ENCODE measurements around the gene TM9SF1.
A peak's percentile ranks its signal among the peaks of the same experiment; 100 is the strongest.
"Not testable (repeated sequence)": the region's sequence is repeated elsewhere in the genome, so short reads cannot be mapped to it uniquely, and the experiment has no call there.

Gene TM9SF1

DNA sequence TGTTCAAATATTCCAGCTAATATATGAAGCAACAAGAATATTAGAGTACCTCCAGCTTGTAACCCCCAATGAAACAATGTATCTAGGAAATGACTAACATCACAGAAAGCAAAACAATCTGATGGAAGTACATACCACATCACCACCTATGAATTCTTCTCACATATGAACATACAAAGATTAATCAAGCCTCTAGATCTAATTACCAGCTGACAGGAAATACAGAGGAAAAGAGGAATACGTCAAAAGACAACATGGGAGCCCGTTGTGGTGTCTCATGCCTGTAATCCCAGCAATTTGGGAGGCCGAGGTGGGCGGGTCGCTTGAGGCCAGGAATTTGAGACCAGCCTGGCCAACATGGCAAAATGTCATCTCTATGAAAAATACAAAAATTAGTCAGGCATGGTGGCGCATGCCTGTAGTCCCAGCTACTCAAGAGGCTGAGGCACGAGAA lies 29.4 kb upstream of the TM9SF1 start:
- DNase-seq, result no peak

DNA sequence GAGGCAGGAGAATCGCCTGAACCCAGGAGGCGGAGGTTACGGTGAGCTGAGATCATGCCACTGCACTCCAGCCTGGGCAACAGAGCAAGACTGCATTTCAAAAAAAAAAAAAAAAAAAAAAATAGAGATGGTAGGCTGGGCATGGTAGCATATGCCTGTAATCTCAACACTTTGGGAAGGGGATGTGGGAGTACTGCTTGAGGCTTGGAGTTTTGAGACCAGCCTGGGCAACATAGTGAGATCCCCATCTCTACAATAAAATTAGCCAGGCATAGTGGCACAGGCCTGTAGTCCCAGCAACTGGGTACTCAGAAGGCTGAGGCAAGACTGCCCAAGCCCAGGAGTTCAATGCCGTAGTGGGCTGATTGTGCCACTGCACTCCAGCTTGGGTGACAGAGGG lies 27.7 kb upstream of the TM9SF1 start:
- not testable (repeated sequence) for DNase-seq

DNA sequence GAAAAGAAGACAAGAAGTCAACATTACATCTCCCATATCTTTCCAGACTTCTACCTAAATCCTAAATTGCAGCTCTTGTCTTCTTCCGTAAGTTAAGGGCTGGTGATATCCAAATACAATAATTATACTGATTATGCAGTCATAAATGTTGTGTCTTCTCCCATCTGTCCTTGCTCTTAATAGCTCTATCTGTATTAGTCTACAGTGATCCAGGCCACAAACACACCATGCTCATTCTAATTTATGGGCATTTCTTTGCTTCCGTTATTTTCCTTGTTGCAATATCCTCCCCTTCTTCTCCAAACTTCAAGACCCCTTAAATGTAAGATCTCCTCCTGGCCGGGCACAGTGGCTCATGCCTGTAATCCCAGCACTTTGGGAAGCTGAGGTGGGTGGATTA lies 24.3 kb upstream of the TM9SF1 start:
- DNase-seq, result no peak

DNA sequence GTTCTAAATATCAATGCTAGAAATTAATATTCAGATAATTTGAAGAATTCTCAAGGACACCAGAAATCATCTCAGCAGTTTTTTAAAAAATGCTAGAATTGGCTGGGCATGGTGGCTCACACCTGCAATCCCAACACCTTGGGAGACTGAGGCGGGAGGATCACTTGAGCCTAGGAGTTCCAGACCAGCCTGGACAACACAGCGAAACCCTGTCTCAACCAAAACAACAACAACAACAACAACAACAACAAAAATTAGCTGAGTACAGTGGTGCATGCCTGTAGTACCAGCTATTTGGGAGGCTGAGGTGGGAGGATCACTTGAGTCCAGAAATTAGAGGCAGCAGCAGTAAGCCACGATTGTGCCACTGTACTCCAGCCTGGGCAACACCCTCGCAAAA lies 23.8 kb upstream of the TM9SF1 start:
- no peak for DNase-seq

DNA sequence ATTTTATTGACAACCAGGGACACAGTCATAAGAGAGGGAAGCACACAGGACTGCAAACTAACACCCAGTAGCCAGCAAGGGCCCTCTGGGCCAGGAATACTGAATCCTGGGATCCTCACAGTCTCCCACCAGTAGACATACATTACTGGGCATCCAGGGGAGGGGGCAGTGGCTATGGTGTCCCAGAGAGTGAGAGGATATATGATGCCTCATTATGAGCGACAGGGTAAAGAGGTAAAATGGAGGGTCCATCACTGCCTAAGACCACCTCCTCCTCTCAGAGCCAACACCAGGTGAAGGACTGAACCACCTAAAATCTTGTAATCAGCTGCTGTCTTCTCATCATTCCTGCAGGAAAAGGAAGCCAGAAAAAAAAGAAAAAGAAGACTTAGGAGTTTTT lies 21.6 kb upstream of the TM9SF1 start:
- DNase-seq, result not testable (repeated sequence)

DNA sequence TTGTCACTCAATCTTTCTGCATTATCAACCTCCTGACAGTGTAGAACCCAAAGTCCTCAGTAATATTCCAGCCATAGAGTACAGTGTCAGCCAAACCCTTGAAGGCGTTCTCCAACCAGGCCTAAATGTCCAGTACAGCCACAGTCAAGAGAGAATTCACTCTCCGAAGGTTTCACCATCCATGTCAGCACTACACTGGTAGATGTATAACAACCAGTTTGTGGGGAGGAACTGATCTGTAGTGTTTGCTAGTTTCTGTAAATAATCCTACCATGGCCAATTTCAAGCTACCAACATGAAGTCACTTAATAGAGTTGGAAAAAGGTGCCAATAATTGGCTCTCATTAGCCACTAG lies 21.1 kb upstream of the TM9SF1 start:
- DNase-seq, result no peak

DNA sequence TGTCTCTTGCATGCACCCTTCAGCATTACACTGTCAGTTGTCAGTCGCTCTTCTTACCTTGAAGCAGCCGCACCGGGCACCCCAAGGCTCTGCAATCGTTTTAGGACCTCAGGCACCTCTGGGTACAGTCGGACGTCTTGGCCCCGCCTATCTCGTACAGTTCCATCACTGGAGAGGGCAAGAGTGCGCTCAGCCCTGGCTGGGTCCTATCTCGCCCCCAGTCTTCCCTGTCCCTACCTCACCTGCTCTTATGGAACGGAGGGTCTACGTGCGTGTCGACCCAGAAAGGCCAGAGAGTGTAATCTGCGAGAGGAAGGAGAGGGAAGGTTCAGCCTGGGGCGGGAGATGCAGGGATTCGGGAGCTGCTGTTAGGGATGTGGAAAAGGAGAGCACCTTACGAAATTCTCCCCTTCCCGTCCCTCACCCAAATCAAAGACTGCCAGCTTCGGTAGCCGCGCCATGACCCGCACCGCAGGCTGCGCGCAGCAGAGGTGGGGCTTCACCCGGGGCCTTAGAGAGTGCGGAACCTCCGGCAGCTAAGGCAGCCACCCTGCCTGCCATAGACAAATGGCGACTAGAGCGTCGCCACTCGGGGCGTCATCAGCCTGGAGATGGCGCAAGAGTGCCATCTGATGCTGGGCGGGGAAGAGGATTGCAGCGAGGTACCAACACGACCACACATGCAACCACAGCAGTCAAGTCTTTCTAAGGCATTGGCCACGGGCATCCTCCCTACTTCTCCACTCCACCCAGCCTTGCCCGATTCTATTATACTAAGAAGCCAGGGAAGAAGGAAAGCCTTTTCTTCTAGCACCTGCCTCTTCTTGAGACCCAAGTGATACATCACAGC lies 20.5 kb upstream of the TM9SF1 start, which contains the start of gene MDP1:
Gene MDP1 (minus strand): TSS at position 572 of the 850 bp plus-strand sequence. CDS start 111 bp downstream, at position 461.
- DNase-seq, result peak; percentile 78

DNA sequence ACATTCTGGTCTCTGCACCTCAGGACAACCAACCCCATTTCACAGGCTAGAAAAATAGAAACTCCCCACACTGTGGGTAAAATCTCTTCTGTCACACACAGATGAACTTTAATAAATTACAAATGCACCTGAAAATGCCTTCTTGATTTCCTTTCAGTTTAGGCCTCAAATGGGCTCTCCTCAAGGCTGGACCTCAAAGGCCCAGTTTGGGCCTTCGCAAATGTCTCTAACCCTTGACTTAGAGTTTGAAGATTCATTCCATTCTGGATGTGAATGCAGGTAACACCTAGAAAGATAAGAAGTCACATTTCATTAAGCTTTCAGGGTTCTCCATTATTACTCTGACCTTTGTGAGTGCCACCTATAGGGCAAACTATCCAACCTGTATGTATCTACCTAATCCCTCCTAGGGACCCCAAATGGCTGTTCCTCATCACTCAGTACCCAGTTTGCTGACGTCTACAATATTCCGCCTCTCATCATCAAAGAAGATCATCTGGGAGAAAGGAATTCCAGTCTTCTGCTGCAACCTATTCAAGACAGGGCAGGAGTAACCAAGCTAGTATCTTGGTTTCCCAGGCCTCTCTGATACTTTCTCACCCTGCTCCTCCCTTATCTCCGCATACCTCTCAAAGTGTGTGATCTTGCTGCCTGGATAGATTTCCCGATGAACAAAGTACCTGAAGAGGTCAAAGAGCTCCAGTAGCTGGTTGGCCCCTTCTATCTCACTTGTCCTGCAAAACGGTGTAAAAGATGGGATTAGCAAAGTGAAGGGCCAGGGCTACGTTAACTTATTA lies 18.8 kb upstream of the TM9SF1 start:
- no peak for DNase-seq

DNA sequence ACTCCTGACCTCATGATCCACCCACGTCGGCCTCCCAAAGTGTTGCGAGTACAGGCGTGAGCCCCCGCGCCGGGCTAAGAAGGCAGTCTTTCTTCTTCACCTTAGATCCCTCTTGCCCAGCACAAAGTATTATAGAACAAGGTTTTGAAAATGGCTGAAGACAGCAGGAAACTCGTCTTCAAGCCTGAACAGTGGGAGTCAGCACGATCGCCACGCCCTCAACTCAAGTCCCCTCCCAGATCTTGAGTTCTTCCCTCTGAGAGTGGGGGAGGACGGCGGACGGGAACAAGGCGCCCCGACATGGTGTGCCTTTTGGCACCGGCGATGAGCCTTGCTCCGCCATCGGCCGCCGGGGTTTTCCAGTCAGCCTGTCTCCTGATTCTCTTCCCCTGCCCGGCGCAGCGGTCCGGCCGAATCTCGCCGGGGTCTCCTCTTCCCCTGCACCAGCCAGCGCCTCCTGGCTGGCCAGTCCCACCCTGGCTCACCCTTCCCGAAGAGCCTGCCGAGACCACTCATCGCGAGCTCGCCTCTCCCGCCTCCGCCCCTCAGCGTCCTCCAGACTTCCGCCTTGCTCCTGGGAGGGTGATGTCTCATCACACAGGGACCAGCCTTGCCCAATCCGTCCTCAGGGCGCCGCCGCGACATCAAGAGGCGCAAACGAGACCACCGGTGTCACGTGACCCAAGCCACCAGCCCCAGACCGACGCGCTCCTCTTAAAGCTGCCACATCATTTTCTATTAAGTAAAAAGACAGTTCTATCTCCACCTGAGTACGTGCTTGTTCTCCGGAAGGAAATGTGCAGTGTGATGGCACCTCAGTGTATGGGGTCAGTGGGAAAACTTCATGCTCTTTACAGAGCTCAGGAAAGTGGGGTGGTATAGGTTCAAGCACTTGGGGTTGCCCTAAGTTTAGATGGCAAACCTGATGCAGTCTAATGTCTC lies 18.0 kb upstream of the TM9SF1 start, which contains the start of gene CHMP4A:
Gene CHMP4A (minus strand): TSS at position 565 of the 942 bp plus-strand sequence. CDS start 49 bp downstream, at position 516.
- DNase-seq, result peak; percentile 94

DNA sequence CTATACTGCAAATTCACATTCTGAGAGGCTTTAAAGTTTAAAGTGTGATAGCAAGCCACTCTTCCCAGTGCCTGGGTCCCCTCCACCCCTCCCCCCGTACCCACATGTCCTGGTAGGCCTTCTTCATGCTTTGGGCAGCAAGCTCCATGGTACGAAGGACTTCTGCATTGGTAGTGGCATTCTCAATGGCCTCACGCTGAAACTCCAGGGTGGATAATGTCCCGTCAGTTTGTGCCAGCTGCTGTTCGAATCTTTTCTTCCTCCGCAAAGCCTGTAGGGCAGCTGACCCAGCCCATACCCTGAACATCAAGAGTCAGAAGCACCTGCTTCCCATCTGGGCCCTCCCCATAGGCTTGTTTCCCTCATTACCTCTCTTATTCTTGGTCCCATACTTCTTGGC lies 16.1 kb upstream of the TM9SF1 start:
- no peak for DNase-seq

DNA sequence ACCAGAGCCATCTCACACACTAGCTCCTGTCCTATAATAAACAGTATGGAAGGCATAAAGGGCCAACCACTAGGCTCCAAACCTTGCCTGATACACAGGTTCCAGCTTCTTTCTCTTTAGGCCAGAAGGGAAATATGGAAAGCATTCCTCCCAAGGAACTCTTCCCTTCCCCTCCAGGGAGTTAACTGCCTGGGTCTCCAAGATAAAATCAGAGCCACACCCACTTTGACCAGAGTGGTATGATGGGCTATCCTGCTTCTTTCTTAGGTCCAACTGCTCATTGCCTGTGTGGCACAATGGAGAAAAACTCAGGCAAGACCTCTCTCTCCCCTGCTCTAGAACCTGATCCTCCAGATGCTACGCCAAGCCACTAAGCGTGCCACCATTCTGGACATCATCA lies 12.4 kb upstream of the TM9SF1 start:
- no peak for DNase-seq

DNA sequence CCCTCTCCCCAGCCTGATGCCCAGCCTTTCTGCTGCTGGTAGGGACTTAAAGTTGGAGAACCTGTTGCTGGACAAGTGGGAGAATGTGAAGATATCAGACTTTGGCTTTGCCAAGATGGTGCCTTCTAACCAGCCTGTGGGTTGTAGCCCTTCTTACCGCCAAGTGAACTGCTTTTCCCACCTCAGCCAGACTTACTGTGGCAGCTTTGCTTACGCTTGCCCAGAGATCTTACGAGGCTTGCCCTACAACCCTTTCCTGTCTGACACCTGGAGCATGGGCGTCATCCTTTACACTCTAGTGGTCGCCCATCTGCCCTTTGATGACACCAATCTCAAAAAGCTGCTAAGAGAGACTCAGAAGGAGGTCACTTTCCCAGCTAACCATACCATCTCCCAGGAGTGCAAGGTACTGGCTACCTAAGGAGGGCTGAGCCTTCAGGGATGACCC lies 11.9 kb upstream of the TM9SF1 start:
- DNase-seq, result no peak

DNA sequence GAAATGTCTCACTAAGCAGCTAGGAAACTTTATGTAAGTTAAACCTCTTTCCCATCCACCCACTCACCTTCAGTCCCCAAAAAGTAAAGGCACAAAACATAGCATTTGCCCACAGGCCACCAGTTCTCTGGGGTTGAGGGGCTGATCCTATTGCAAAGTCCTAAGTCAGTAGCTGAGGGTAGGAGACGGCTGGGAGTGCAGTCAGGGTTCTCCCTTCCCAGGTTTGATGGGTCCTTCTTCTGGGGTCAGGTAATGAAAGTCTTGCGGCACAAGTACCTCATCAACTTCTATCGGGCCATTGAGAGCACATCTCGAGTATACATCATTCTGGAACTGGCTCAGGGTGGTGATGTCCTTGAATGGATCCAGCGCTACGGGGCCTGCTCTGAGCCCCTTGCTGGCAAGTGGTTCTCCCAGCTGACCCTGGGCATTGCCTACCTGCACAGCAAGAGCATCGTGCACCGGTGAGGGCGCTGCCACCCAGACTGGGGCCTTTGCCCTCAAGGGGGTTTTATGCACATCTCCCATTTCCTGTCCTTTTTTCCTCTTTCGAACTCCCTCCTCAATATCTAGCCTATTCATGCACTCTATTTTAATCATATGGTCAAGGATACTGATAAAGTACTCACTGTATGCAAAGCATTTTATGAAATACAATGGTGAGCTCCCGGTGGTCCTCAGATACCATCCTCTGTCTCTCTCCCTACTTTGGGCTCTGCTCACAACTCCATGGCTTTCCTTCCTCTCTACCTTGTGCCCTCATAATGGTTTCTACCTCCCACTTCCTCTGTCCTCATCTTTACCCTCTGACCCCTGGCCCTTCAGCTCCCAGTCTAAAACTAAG lies 11.2 kb upstream of the TM9SF1 start:
- DNase-seq, result no peak

DNA sequence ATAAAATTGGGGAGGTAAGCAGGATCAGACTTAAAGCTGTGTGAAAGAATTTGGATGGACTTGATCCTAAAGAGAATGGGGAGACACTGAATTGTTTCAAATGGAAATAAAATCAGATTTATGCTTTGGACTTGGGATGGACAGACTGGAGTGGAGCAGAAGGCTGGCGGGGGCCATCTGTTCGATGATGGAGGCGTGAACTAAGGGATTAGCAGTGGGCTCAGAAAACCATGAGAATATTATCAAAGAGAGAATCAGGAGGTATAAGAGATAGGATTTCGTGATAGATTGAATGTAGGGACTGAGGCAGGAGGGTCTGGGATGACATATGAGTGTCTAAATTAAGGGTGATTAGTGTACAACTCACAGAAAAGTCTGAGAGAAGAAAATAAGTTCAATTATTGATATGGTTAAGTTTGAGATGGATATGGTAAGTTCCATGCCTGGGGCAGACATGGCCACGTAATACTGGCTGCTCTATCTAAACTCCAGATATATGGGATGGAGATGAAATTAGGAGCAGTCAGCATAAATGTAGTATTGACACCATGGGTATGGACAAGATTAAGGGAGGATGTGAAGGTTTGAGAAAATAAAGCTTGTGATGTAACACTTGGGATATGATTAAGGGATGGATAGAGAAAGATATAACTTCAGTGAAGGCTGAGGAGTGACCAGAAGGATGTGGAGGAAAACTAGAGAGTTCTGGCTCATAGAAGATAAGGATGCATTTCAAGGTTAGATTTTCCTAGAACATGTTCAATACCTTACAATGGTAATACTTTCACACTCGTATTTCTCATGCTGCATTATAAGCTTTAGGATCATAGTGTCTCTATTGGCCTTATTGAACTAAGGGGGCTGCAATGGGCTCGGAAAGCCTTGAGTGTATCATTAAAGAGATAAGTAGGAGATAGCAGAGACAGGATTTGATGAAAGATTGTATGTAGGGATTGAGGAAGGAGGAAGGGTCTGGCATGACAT lies 9.2 kb upstream of the TM9SF1 start:
- DNase-seq, result no peak

DNA sequence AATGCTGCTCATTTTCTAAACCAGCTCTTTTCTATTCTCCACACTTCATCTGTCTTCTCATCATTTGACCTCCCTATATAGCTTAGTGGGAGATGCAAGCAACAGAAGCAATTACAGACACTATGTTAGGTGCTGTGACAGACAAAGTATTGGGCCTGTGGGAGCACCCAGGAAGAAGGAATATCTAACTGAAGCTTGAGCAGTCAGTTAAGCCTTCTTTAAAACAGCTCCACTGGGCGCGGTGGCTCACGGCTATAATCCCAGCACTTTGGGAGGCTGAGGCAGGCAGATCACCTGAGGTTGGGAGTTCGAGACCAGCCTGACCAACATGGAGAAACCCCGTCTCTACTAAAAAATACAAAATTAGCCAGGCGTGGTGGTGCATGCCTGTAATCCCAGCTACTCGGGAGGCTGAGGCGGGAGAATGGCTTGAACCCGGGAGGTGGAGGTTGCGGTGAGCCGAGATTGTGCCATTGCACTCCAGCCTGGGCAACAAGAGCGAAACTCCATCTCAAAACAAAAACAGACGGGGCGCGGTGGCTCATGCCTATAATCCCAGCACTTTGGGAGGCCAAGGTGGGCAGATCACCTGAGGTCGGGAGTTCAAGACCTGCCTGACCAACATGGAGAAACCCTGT lies 8.1 kb upstream of the TM9SF1 start:
- not testable (repeated sequence) for DNase-seq

DNA sequence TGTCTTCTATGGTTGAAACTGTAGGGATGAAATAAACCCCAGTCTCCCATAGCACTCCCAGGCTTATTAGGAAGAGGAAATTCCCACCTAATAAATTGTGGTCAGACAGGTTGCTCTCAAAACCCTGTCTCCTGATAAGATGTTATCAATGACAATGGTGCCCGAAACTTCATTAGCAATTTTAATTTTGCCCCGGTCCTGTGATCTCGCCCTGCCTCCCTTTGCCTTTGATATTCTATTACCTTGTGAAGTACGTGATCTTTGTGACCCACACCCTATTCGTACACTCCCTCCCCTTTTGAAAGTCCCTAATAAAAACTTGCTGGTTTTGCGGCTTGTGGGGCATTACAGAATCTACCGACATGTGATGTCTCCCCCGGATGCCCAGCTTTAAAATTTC lies 7.3 kb upstream of the TM9SF1 start:
- not testable (repeated sequence) for DNase-seq

DNA sequence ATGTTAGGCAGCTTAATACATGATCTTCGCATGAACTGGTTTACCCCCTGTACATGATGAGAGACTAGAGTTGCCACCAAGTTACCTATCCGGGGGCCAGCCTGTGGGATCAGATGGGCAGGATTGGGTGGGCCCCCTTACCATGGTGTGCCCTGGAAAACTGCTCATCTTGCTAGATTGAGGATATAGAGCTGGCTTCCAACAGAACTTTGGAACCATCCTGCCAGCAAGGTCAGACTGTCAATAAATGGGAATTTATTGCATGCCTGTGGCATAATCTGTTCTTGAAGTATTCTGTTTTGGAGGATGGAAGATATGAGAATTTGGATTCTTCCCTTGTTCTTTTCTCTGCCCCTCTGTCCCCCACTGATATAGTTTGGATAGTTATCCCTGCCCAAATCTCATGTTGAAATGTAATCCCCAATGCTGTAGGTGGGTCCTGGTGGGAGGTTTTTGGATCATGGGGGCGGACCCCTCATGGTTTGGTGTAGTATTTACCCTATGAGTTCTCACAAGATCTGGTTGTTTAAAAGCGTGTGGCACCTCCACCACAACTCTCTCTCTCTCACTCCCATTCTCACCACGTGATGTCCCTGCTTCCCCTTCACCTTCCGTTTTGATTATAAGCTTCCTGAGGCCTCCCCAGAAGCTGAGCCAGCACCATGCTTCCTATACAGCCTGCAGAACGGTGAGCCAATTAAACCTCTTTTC lies 3.7 kb upstream of the TM9SF1 start:
- DNase-seq, result no peak

DNA sequence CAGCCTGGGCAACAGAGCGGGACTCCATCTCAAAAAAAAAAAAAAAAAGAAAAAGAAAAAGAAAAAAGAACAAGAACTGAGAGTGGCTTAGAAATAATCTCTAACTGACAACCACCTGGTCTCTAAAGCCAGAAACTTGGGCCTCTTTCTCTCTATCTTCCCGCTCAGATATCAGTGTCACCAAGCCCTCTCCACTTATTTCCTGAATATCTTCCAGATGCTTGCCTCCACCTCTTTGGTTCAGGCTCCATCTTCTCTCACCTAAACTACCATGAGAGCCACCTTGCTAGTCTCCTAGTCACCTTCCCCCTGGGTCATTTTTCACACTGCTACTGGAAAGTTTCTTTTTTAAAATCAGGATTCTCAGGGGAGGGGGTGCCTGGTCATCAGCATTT lies 1.8 kb upstream of the TM9SF1 start:
- DNase-seq, result no peak

Data from T-helper 9 cell (primary cell).